HL-60 (cell line): Measurements from ENCODE around the gene NTSR2.

ENCODE experiments used
- DNase-seq, 2 experiments: peaks; one replicate each; pipeline ENCODE4 v3.0.0-alpha.2; 2010 to 2020; ENCODE audit warnings: low read depth in 1 of 2, low spot score in 1 of 2
- H3K27ac ChIP-seq: fragments of 250-450 bp; sonication (Bioruptor Pico); replicated peaks from 2 replicates; pipeline ENCODE4 v1.5.1; 2020; ENCODE audit warnings: mild to moderate bottlenecking, moderate library complexity
- H3K27me3 ChIP-seq: fragments of 250-450 bp; sonication (Bioruptor Pico); 2 replicates; pipeline ENCODE4 v1.5.1; 2021; ENCODE audit warnings: mild to moderate bottlenecking, moderate library complexity; ENCODE audit not compliant: insufficient read depth, poor library complexity, severe bottlenecking
- H3K4me3 ChIP-seq: replicated peaks from 2 replicates; pipeline ENCODE4 v1.5.1; 2011; ENCODE audit warnings: mild to moderate bottlenecking, control low read depth, low read length; ENCODE audit not compliant: insufficient read depth
- GABPA ChIP-seq: IDR thresholded peaks from 2 replicates; pipeline ENCODE4 v1.6.1; 2012; ENCODE audit warnings: low read depth
- POLR2AphosphoS5 ChIP-seq: IDR thresholded peaks from 2 replicates; pipeline ENCODE4 v1.6.1; 2012; ENCODE audit warnings: low read depth
- SPI1 ChIP-seq: IDR thresholded peaks from 2 replicates; pipeline ENCODE4 v1.6.1; 2012; ENCODE audit warnings: low read depth, mild to moderate bottlenecking, borderline replicate concordance
- TF ChIP-seq, protein P1 (sequence below): IDR thresholded peaks from 2 replicates; pipeline ENCODE4 v1.6.1; 2012; ENCODE audit warnings: low read depth; ENCODE audit not compliant: insufficient replicate concordance
- TF ChIP-seq, protein P2 (sequence below): IDR thresholded peaks from one replicate; pipeline ENCODE4 v1.5.1; 2011; ENCODE audit warnings: low read length, control low read depth, inconsistent platforms; ENCODE audit not compliant: insufficient read depth

The NTSR2 gene

DNA sequence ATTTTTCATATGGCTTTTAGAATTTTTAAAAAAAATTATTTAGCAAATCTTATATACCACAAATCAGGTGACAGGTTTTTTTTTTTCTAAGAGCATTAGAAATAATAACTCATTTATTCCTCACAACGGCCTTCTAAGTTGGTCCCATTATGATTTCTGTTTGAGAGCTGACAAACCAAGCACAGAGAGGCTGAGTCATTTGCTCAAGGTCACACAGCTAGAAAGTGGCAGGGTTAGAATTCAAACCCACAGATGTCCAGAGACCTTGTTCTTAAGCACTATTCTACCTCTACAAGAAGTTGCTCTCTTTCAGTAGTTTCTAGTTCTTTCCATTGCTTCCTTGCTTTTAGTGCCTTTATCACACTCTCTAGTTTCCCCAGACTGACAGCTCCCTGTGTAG is 47.6 kb upstream of the NTSR2 start:
- DNase-seq = no peak
- TF ChIP-seq, protein P1, sequence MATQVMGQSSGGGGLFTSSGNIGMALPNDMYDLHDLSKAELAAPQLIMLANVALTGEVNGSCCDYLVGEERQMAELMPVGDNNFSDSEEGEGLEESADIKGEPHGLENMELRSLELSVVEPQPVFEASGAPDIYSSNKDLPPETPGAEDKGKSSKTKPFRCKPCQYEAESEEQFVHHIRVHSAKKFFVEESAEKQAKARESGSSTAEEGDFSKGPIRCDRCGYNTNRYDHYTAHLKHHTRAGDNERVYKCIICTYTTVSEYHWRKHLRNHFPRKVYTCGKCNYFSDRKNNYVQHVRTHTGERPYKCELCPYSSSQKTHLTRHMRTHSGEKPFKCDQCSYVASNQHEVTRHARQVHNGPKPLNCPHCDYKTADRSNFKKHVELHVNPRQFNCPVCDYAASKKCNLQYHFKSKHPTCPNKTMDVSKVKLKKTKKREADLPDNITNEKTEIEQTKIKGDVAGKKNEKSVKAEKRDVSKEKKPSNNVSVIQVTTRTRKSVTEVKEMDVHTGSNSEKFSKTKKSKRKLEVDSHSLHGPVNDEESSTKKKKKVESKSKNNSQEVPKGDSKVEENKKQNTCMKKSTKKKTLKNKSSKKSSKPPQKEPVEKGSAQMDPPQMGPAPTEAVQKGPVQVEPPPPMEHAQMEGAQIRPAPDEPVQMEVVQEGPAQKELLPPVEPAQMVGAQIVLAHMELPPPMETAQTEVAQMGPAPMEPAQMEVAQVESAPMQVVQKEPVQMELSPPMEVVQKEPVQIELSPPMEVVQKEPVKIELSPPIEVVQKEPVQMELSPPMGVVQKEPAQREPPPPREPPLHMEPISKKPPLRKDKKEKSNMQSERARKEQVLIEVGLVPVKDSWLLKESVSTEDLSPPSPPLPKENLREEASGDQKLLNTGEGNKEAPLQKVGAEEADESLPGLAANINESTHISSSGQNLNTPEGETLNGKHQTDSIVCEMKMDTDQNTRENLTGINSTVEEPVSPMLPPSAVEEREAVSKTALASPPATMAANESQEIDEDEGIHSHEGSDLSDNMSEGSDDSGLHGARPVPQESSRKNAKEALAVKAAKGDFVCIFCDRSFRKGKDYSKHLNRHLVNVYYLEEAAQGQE = no peak
- TF ChIP-seq, protein P2, sequence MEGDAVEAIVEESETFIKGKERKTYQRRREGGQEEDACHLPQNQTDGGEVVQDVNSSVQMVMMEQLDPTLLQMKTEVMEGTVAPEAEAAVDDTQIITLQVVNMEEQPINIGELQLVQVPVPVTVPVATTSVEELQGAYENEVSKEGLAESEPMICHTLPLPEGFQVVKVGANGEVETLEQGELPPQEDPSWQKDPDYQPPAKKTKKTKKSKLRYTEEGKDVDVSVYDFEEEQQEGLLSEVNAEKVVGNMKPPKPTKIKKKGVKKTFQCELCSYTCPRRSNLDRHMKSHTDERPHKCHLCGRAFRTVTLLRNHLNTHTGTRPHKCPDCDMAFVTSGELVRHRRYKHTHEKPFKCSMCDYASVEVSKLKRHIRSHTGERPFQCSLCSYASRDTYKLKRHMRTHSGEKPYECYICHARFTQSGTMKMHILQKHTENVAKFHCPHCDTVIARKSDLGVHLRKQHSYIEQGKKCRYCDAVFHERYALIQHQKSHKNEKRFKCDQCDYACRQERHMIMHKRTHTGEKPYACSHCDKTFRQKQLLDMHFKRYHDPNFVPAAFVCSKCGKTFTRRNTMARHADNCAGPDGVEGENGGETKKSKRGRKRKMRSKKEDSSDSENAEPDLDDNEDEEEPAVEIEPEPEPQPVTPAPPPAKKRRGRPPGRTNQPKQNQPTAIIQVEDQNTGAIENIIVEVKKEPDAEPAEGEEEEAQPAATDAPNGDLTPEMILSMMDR = no peak
- TF ChIP-seq GABPA (no peak), SPI1 (no peak), POLR2AphosphoS5 (no peak)
- H3K4me3 ChIP-seq = no peak overlapping the region
- H3K27me3 ChIP-seq = peaks cover 3% of the 10 kb centered on the region
- H3K27ac ChIP-seq = no peak overlapping the region

DNA sequence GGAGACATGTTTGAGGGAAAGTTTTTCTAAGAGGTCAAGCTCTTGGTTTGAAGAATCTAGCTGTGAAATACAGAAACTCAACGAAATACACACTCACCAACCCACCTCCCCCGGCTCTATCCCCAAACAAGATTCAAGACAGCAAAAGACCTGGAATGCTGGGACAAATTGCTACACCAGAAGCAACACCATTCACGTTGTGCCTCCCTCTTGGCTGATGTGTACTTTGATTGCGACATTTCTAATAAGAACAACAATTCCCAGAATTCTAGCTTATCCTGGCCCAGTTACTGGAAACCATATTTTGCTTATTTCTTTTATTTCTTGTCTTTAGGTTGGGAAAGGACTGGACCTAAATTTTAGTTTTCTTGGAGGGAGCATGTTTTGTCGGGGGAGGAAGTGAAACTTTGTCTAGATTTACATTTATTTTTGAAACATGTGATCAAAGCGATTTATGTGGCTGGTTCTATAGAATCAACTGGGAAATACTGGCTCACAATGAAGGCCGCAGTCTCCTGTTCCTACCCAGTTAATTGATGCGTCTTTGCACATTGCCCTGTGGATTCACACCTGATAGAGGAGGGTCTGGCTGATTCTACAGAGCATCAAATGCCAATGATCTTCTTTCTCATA is 46.8 kb upstream of the NTSR2 start:
- Histone ChIP-seq H3K4me3 (no peak overlapping the region), H3K27ac (no peak overlapping the region), H3K27me3 (peaks cover 3% of the 10 kb centered on the region)
- DNase-seq = no peak
- TF ChIP-seq, protein P2 = no peak
- TF ChIP-seq POLR2AphosphoS5 (no peak), GABPA (no peak), SPI1 (no peak)
- TF ChIP-seq, protein P1 = no peak

DNA sequence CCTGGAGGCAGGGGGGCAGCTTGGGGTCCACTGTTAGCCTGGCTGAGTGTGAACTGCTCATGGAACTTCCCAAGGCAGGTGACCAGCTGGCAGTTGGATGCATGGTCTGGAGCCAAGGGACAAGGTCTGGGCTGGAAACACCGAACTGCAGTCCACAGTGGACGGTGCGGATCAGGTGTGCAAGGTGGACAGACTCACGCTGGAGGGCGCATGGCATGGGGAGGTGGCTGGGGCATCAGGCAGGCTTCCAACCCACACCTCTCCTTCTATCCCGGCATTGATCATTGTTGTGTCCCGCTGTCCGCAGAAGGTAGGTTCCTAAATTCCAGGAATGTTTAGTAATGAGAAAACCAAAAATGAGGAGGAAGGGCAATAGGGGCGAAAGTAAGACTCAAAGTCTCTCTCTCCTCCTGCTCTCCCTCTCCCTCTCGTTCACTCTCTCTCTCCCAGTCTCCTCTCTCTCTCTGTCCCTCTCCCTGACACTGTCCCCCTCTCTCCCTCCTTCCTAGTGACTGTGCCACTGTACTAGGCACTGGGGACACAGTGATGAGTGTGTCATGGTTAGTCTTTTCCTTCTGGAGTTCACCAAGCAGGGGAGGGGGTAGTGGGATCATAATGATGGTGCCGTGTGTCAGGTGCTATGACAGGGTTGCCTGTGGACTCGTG is 46.1 kb upstream of the NTSR2 start:
- no peak for DNase-seq
- no peak overlapping the region for H3K27ac ChIP-seq
- H3K4me3 ChIP-seq = no peak overlapping the region
- peaks cover 3% of the 10 kb centered on the region for H3K27me3 ChIP-seq
- TF ChIP-seq, protein P2 = no peak
- TF ChIP-seq POLR2AphosphoS5 (no peak), SPI1 (no peak), GABPA (no peak)
- TF ChIP-seq, protein P1 = no peak
